GM12878 (cell line): ENCODE measurements around the gene CDC42EP3. TPM values are rescaled to one million over a fixed set of nuclear protein-coding genes. Genes with fewer than 3 reads are reported as not detected.

Experiments used
- CBX3 ChIP-seq: fragments of 200-600 bp; sonication (generic); IDR thresholded peaks from 2 replicates; pipeline ENCODE4 v1.6.1; 2016; ENCODE audit warnings: low read depth, borderline replicate concordance
- CREB1 ChIP-seq: IDR thresholded peaks from 2 replicates; pipeline ENCODE4 v1.6.1; 2012; ENCODE audit warnings: low read depth, mild to moderate bottlenecking, inconsistent platforms
- HDAC2 ChIP-seq: fragments of 200-600 bp; sonication (generic); IDR thresholded peaks from 2 replicates; pipeline ENCODE4 v1.6.1; 2017
- MEF2A ChIP-seq: IDR thresholded peaks from 2 replicates; pipeline ENCODE4 v1.6.1; 2011; ENCODE audit warnings: low read depth, mild to moderate bottlenecking, low read length, moderate library complexity; ENCODE audit not compliant: insufficient read depth
- NFIC ChIP-seq: IDR thresholded peaks from 2 replicates; pipeline ENCODE4 v1.6.1; 2012; ENCODE audit warnings: low read depth, mild to moderate bottlenecking, inconsistent platforms, low read length, moderate library complexity
- NR2C2 ChIP-seq: IDR thresholded peaks from 2 replicates; pipeline ENCODE4 v1.6.1; 2011; ENCODE audit warnings: borderline replicate concordance, low read depth; ENCODE audit not compliant: control insufficient read depth, insufficient read length
- RAD51 ChIP-seq: fragments of 450-650 bp; IDR thresholded peaks from 2 replicates; pipeline ENCODE4 v1.6.1; 2016; ENCODE audit warnings: moderate library complexity, mild to moderate bottlenecking, inconsistent platforms
- SPI1 ChIP-seq: IDR thresholded peaks from 2 replicates; pipeline ENCODE4 v1.6.1; 2011; ENCODE audit warnings: low read depth, mild to moderate bottlenecking, low read length, moderate library complexity, borderline replicate concordance; ENCODE audit not compliant: insufficient read depth
- SREBF2 ChIP-seq: IDR thresholded peaks from 2 replicates; pipeline ENCODE4 v1.6.1; 2012; ENCODE audit warnings: mild to moderate bottlenecking, low read length
- TARDBP ChIP-seq: IDR thresholded peaks from 2 replicates; pipeline ENCODE4 v1.6.1; 2016; ENCODE audit warnings: borderline replicate concordance
- polyA plus RNA-seq, 11 experiments: library from polyadenylated mRNA; depleted of rRNA in 4 of 11; unstranded in 6 of 11; stranded (reverse) in 5 of 11; fragments of >200 nt; fragmentation: Nextera tagmentation in 4 of 11; fragmentation: Illumina TruSeq in 1 of 11; extraction: Ambion mirVana in 4 of 11; extraction: Trizol in 1 of 11; gene quantifications; 1 replicate in 1 of 11; 2 replicates in 10 of 11; pipeline versions ENCODE4 v1.2.1 to v1.2.3, GENCODE V29; 2011 to 2016; ENCODE audit warnings: inconsistent platforms in 2 of 11, missing spikeins in 2 of 11, low read depth in 1 of 11
- total RNA-seq, 4 experiments: library from RNA; depleted of rRNA in 3 of 4; stranded (reverse); fragments of >200 nt in 3 of 4; fragmentation: Illumina TruSeq in 1 of 4; extraction: Trizol in 1 of 4; gene quantifications; 2 replicates each; pipeline versions ENCODE4 v1.2.1 to v1.2.3, GENCODE V29; 2013 to 2021
- TF ChIP-seq, protein P1 (sequence below): fragments of 450-650 bp; IDR thresholded peaks from 2 replicates; pipeline ENCODE4 v1.6.1; 2017; ENCODE audit warnings: mild to moderate bottlenecking
- TF ChIP-seq, protein P2 (sequence below): IDR thresholded peaks from 2 replicates; pipeline ENCODE4 v1.6.1; 2011; ENCODE audit warnings: borderline replicate concordance, low read depth, mild to moderate bottlenecking, moderate library complexity, mixed read lengths, low read length; ENCODE audit not compliant: insufficient read depth; ENCODE audit errors: extremely low read length
- TF ChIP-seq, protein P3 (sequence below): fragments of 450-650 bp; IDR thresholded peaks from 2 replicates; pipeline ENCODE4 v1.6.1; 2017; ENCODE audit warnings: low read depth, mild to moderate bottlenecking, moderate library complexity
- TF ChIP-seq, protein P4 (sequence below): IDR thresholded peaks from 2 replicates; pipeline ENCODE4 v1.6.1; 2011; ENCODE audit warnings: borderline replicate concordance, low read depth, mild to moderate bottlenecking, moderate library complexity, low read length; ENCODE audit not compliant: insufficient read depth, poor library complexity, severe bottlenecking
- TF ChIP-seq, protein P5 (sequence below): IDR thresholded peaks from 2 replicates; pipeline ENCODE4 v1.6.1; 2012; ENCODE audit warnings: improper control_type of control experiment, low read depth, low read length; ENCODE audit not compliant: insufficient replicate concordance
- TF ChIP-seq, protein P6 (sequence below): IDR thresholded peaks from 2 replicates; pipeline ENCODE4 v1.6.1; 2012; ENCODE audit warnings: low read depth, low read length, improper control_type of control experiment

The CDC42EP3 gene
- total and polyA plus RNA-seq, 10 of the 15 experiments (the other 5 are each of a cell fraction or from before 2014, with no cell fraction given): 11.8 to 86.9 (median 52.9) TPM

DNA sequence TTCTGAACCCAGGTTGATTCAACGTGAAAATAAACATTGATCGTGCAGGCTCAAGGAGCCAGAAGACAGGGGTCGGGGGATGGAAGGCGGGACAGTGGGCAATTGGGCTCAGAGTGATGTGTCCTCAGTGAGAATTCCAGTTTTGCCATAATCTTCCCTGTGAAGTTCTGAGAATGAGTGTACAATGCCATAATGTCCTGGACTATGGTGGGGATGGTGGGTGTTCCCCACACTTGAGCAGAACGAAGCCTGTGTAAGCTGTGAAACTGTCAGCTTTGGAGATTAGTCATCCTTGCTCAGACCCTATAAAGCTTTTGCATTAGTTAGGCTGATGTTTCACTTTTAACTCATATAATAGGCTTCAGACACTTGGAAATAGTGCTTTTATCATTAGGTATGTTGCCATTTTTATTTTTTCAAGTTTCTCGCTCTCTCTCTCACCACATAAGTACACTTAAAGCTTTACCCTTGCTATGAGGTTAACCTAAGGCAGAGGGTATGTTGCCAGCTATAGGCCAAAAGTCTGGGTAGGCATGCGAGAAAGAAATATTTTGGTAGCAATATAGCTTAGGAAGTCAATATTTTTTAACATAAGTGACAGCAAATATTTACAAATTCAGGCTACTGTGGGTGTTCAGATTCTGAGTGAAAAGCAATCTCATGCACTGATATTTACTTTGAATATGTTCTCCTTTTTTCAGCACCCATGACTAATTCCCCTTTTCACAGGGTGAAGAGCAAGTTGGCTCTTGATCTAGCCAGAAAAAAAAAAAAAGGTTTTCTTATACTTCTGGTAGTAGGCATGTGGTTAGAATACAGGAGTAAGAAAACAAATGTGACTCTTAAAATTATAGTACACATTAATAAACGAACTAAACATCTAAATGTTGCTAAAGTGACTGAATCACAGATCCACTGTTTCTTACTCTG, 47.2 kb downstream of the CDC42EP3 start (continued):
- TF ChIP-seq, protein P1, sequence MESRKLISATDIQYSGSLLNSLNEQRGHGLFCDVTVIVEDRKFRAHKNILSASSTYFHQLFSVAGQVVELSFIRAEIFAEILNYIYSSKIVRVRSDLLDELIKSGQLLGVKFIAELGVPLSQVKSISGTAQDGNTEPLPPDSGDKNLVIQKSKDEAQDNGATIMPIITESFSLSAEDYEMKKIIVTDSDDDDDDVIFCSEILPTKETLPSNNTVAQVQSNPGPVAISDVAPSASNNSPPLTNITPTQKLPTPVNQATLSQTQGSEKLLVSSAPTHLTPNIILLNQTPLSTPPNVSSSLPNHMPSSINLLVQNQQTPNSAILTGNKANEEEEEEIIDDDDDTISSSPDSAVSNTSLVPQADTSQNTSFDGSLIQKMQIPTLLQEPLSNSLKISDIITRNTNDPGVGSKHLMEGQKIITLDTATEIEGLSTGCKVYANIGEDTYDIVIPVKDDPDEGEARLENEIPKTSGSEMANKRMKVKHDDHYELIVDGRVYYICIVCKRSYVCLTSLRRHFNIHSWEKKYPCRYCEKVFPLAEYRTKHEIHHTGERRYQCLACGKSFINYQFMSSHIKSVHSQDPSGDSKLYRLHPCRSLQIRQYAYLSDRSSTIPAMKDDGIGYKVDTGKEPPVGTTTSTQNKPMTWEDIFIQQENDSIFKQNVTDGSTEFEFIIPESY: no peak
- TF ChIP-seq TARDBP (no peak), NR2C2 (no peak), SREBF2 (no peak), CBX3 (no peak), NFIC (peak; percentile 78), RAD51 (peak; percentile 25; the same call in 1 of the 2 replicates), SPI1 (no peak), HDAC2 (no peak), CREB1 (peak; percentile 24; the same call in 1 of the 2 replicates), MEF2A (peak; percentile 70; the same call in 1 of the 2 replicates)
- TF ChIP-seq, protein P2, sequence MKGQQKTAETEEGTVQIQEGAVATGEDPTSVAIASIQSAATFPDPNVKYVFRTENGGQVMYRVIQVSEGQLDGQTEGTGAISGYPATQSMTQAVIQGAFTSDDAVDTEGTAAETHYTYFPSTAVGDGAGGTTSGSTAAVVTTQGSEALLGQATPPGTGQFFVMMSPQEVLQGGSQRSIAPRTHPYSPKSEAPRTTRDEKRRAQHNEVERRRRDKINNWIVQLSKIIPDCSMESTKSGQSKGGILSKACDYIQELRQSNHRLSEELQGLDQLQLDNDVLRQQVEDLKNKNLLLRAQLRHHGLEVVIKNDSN: no peak
- TF ChIP-seq, protein P3, sequence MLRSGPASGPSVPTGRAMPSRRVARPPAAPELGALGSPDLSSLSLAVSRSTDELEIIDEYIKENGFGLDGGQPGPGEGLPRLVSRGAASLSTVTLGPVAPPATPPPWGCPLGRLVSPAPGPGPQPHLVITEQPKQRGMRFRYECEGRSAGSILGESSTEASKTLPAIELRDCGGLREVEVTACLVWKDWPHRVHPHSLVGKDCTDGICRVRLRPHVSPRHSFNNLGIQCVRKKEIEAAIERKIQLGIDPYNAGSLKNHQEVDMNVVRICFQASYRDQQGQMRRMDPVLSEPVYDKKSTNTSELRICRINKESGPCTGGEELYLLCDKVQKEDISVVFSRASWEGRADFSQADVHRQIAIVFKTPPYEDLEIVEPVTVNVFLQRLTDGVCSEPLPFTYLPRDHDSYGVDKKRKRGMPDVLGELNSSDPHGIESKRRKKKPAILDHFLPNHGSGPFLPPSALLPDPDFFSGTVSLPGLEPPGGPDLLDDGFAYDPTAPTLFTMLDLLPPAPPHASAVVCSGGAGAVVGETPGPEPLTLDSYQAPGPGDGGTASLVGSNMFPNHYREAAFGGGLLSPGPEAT: peak; percentile 94
- TF ChIP-seq, protein P4, sequence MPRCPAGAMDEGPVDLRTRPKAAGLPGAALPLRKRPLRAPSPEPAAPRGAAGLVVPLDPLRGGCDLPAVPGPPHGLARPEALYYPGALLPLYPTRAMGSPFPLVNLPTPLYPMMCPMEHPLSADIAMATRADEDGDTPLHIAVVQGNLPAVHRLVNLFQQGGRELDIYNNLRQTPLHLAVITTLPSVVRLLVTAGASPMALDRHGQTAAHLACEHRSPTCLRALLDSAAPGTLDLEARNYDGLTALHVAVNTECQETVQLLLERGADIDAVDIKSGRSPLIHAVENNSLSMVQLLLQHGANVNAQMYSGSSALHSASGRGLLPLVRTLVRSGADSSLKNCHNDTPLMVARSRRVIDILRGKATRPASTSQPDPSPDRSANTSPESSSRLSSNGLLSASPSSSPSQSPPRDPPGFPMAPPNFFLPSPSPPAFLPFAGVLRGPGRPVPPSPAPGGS: peak; percentile 97
- TF ChIP-seq, protein P5, sequence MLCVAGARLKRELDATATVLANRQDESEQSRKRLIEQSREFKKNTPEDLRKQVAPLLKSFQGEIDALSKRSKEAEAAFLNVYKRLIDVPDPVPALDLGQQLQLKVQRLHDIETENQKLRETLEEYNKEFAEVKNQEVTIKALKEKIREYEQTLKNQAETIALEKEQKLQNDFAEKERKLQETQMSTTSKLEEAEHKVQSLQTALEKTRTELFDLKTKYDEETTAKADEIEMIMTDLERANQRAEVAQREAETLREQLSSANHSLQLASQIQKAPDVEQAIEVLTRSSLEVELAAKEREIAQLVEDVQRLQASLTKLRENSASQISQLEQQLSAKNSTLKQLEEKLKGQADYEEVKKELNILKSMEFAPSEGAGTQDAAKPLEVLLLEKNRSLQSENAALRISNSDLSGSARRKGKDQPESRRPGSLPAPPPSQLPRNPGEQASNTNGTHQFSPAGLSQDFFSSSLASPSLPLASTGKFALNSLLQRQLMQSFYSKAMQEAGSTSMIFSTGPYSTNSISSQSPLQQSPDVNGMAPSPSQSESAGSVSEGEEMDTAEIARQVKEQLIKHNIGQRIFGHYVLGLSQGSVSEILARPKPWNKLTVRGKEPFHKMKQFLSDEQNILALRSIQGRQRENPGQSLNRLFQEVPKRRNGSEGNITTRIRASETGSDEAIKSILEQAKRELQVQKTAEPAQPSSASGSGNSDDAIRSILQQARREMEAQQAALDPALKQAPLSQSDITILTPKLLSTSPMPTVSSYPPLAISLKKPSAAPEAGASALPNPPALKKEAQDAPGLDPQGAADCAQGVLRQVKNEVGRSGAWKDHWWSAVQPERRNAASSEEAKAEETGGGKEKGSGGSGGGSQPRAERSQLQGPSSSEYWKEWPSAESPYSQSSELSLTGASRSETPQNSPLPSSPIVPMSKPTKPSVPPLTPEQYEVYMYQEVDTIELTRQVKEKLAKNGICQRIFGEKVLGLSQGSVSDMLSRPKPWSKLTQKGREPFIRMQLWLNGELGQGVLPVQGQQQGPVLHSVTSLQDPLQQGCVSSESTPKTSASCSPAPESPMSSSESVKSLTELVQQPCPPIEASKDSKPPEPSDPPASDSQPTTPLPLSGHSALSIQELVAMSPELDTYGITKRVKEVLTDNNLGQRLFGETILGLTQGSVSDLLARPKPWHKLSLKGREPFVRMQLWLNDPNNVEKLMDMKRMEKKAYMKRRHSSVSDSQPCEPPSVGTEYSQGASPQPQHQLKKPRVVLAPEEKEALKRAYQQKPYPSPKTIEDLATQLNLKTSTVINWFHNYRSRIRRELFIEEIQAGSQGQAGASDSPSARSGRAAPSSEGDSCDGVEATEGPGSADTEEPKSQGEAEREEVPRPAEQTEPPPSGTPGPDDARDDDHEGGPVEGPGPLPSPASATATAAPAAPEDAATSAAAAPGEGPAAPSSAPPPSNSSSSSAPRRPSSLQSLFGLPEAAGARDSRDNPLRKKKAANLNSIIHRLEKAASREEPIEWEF: peak; percentile 26
- TF ChIP-seq, protein P6, sequence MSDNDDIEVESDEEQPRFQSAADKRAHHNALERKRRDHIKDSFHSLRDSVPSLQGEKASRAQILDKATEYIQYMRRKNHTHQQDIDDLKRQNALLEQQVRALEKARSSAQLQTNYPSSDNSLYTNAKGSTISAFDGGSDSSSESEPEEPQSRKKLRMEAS: no peak
